Gastrocnemius medialis (tissue), 4 donors: Measurements from ENCODE around the gene LCN15.

Source experiments
- POLR2A ChIP-seq, 2 donors: fragments of 450-650 bp; IDR thresholded peaks; one replicate each; pipeline ENCODE4 v1.6.1; 2017; ENCODE audit warnings: antibody characterized with exemption in 2 of 2, mild to moderate bottlenecking in 2 of 2, moderate library complexity in 2 of 2
- TF ChIP-seq, protein P1 (sequence below), 5 experiments: fragments of 450-650 bp in 3 of 5; fragments of 200-600 bp in 2 of 5; sonication (generic) in 2 of 5; IDR thresholded peaks in 4 of 5; conservative IDR thresholded peaks in 1 of 5; 1 replicate in 4 of 5; 2 replicates in 1 of 5; pipeline ENCODE4 v1.5.1; 2016 to 2019; ENCODE audit warnings: antibody characterized with exemption in 5 of 5, mild to moderate bottlenecking in 3 of 5, moderate library complexity in 3 of 5

DNA sequence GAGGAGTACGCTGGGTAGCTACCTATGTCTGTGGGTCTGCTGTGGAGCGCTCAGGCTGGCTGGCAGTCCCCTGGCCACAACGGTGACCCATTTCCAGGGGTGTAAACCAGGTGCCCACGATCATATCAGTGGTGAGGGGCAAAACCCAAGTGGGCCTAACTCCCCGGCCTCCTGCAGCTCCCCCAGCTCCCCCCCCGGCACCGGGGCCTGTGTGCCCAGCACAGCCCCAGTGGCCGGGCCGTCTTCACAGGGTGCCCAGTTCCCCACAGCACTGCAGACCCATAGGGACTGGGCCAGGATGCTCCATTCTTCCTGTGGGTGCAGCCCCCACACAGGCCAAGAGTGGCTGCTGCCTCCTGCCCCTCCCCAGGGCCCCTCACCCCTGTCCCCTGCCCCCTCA is 5.3 kb downstream of the LCN15 start:
- TF ChIP-seq, protein P1, sequence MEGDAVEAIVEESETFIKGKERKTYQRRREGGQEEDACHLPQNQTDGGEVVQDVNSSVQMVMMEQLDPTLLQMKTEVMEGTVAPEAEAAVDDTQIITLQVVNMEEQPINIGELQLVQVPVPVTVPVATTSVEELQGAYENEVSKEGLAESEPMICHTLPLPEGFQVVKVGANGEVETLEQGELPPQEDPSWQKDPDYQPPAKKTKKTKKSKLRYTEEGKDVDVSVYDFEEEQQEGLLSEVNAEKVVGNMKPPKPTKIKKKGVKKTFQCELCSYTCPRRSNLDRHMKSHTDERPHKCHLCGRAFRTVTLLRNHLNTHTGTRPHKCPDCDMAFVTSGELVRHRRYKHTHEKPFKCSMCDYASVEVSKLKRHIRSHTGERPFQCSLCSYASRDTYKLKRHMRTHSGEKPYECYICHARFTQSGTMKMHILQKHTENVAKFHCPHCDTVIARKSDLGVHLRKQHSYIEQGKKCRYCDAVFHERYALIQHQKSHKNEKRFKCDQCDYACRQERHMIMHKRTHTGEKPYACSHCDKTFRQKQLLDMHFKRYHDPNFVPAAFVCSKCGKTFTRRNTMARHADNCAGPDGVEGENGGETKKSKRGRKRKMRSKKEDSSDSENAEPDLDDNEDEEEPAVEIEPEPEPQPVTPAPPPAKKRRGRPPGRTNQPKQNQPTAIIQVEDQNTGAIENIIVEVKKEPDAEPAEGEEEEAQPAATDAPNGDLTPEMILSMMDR (IDR thresholded peaks at IDR 0.05 in 4 of 5, conservative IDR thresholded peaks at IDR 0.05 in 1 of 5) = no peak
- no peak for TF ChIP-seq POLR2A (IDR thresholded peaks at IDR 0.05)
